PC-3 (cell line): ENCODE data around the gene THOC2. TPM values are rescaled to one million over a fixed set of nuclear protein-coding genes. Genes with fewer than 3 reads are reported as not detected.

Experiments
- ATAC-seq: fragments of 200-7000 bp; cut with Tn5 transposase; 2 replicates; pipeline ENCODE4 v1.9.1; 2020; ENCODE audit warnings: mild to moderate bottlenecking, moderate library complexity
- BruUV-seq: library from RNA; stranded (reverse); fragments of 400-500 nt; replicated peaks from 2 replicates; lab custom pipeline; 2021; lab: Mats Ljungman, UMichigan
- CTCF ChIA-PET: fragments of 300-600 bp; sonication (Branson Sonifier 250); formaldehyde crosslinking; loops from one replicate; lab custom pipeline; 2022; ENCODE audit warnings: antibody characterized with exemption; lab: Charles Lee
- POLR2A ChIA-PET: fragments of 300-600 bp; sonication (Branson Sonifier 250); formaldehyde crosslinking; loops from one replicate; lab custom pipeline; 2022; ENCODE audit warnings: antibody characterized with exemption; ENCODE audit not compliant: unreplicated experiment; lab: Charles Lee
- DNase-seq: peaks from one replicate; pipeline ENCODE4 v3.0.0-alpha.2; 2015
- H2AFZ ChIP-seq: fragments of 300-600 bp; sonication (generic); 2 replicates; pipeline ENCODE4 v1.6.0; 2016; ENCODE audit warnings: antibody characterized with exemption, low read length
- H3F3A ChIP-seq: fragments of 300-600 bp; sonication (generic); one replicate; pipeline ENCODE4 v1.6.0; 2017; ENCODE audit warnings: antibody characterized with exemption, low read length, control low read depth, mild to moderate bottlenecking; ENCODE audit not compliant: unreplicated experiment
- H3K27ac ChIP-seq: fragments of 300-600 bp; sonication (generic); 2 replicates; pipeline ENCODE4 v1.5.1; 2016; ENCODE audit warnings: mild to moderate bottlenecking, low read length
- H3K27me3 ChIP-seq: fragments of 300-600 bp; sonication (generic); 2 replicates; pipeline ENCODE4 v1.6.1; 2016; ENCODE audit warnings: low read length, mixed read lengths
- H3K36me3 ChIP-seq: fragments of 300-600 bp; sonication (generic); 2 replicates; pipeline ENCODE4 v1.6.1; 2016; ENCODE audit warnings: low read depth, mixed run types, low read length, mixed read lengths
- H3K4me1 ChIP-seq: fragments of 300-600 bp; sonication (generic); 2 replicates; pipeline ENCODE4 v1.5.1; 2016; ENCODE audit warnings: low read length; ENCODE audit not compliant: insufficient read depth
- H3K4me2 ChIP-seq: fragments of 300-600 bp; sonication (generic); 2 replicates; pipeline ENCODE4 v1.6.0; 2016; ENCODE audit warnings: low read length
- H3K4me3 ChIP-seq: fragments of 300-600 bp; sonication (generic); 2 replicates; pipeline ENCODE4 v1.5.1; 2016; ENCODE audit warnings: mild to moderate bottlenecking, low read length, mixed read lengths
- H3K79me2 ChIP-seq: fragments of 300-600 bp; sonication (generic); 2 replicates; pipeline ENCODE4 v1.6.1; 2017; ENCODE audit warnings: low read length, mixed read lengths
- H3K9ac ChIP-seq: fragments of 300-600 bp; sonication (generic); 2 replicates; pipeline ENCODE4 v1.6.0; 2016; ENCODE audit warnings: mild to moderate bottlenecking, low read length
- H3K9me2 ChIP-seq: fragments of 300-600 bp; sonication (generic); replicated peaks from 2 replicates; pipeline ENCODE4 v1.6.1; 2016; ENCODE audit warnings: mixed run types, low read length, mixed read lengths
- H3K9me3 ChIP-seq: fragments of 300-600 bp; sonication (generic); 2 replicates; pipeline ENCODE4 v1.6.1; 2016; ENCODE audit warnings: low read length, mixed read lengths
- H4K20me1 ChIP-seq: fragments of 300-600 bp; sonication (generic); 2 replicates; pipeline ENCODE4 v1.6.1; 2016; ENCODE audit warnings: low read length, mixed read lengths
- CTCF ChIP-seq: fragments of 300-600 bp; sonication (generic); conservative IDR thresholded peaks from 2 replicates; pipeline ENCODE4 v1.5.1; 2017; ENCODE audit warnings: antibody characterized with exemption, low read depth, mild to moderate bottlenecking, low read length
- EZH2 ChIP-seq: fragments of 300-600 bp; sonication (generic); IDR thresholded peaks from one replicate; pipeline ENCODE4 v1.6.1; 2017; ENCODE audit warnings: antibody characterized with exemption, mild to moderate bottlenecking, low read length; ENCODE audit not compliant: unreplicated experiment
- EZH2phosphoT487 ChIP-seq: fragments of 300-600 bp; sonication (generic); IDR thresholded peaks from 2 replicates; pipeline ENCODE4 v1.6.1; 2018; ENCODE audit warnings: mild to moderate bottlenecking, antibody characterized with exemption, low read length, borderline replicate concordance
- intact Hi-C: fragments of 100-400 bp; cut with micrococcal nuclease; formaldehyde crosslinking; loops from 2 replicates; pipeline ENCODE4 v1.9.0; 2023
- total RNA-seq: library from RNA; depleted of rRNA; stranded (reverse); fragments of >200 nt; gene quantifications from 2 replicates; pipeline ENCODE4 v1.2.3, GENCODE V29; 2014

Gene THOC2
- total RNA-seq, 1 experiment from 2014 or later = 69.1 TPM

DNA sequence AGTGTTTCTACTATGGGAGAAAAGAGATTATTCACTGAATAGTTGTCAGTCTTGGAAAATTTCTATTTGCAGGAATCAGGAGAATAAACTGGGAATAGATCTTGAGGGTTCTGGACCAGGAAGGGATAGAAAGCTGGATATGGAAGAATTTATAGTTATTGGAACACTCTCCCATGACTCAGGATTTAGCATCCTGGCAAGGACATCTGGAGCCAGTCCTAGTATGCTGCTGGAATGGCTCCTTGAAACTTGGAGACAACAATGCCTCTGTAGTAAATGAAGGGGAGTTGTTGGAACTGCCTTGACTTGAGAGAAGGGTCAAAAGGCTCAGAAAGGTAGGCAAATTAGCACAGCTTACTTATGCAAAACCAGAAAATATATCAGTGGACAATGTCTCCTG is 23.5 kb upstream of the THOC2 start:
- H3K4me3 ChIP-seq = no peak overlapping the region
- DNase-seq (peak; percentile 4), ATAC-seq (peak; percentile 71)
- no peaks in the 10 kb centered on the region for H3K79me2 ChIP-seq
- H4K20me1 ChIP-seq = no peaks in the 10 kb centered on the region
- no peak overlapping the region for H2AFZ ChIP-seq
- H3K4me2 ChIP-seq = no peak overlapping the region
- no TSS peak for BruUV-seq
- no peak overlapping the region for H3K9ac ChIP-seq
- intact Hi-C loops = no loop called here
- no peaks in the 10 kb centered on the region for H3K27me3 ChIP-seq
- TF ChIP-seq CTCF (no peak), EZH2 (no peak), EZH2phosphoT487 (no peak)
- ChIA-PET POLR2A (no interaction called here), CTCF (no interaction called here)
- H3K27ac ChIP-seq = no peak overlapping the region
- H3K4me1 ChIP-seq = no peaks in the 10 kb centered on the region
- H3F3A ChIP-seq = no peaks in the 10 kb centered on the region
- H3K9me3 ChIP-seq = no peaks in the 10 kb centered on the region
- H3K36me3 ChIP-seq = no peaks in the 10 kb centered on the region
- no peaks in the 10 kb centered on the region for H3K9me2 ChIP-seq

- Histone ChIP-seq H3K4me3 (no peak overlapping the region), H3K27ac (no peak overlapping the region), H3K27me3 (no peaks in the 10 kb centered on the region), H3K9me2 (no peaks in the 10 kb centered on the region), H4K20me1 (no peaks in the 10 kb centered on the region), H3K9ac (no peak overlapping the region), H3F3A (no peaks in the 10 kb centered on the region), H3K4me1 (no peaks in the 10 kb centered on the region), H3K36me3 (no peaks in the 10 kb centered on the region), H3K79me2 (no peaks in the 10 kb centered on the region), H2AFZ (no peak overlapping the region), H3K9me3 (no peaks in the 10 kb centered on the region), H3K4me2 (no peak overlapping the region)
- ChIA-PET CTCF (interaction anchor here (0.6 kb wide), 1 partner anchor 353 kb away, joined by 3 read pairs; no protein-coding TSS in a partner anchor), POLR2A (no interaction called here)
- no TSS peak for BruUV-seq
- no peak for ATAC-seq
- DNase-seq = no peak
- TF ChIP-seq CTCF (no peak), EZH2 (no peak), EZH2phosphoT487 (no peak)
- intact Hi-C loops = no loop called here
These were observed 22.3 kb upstream of the THOC2 start for GRCh38 chrX:123755107-123755506.

DNA sequence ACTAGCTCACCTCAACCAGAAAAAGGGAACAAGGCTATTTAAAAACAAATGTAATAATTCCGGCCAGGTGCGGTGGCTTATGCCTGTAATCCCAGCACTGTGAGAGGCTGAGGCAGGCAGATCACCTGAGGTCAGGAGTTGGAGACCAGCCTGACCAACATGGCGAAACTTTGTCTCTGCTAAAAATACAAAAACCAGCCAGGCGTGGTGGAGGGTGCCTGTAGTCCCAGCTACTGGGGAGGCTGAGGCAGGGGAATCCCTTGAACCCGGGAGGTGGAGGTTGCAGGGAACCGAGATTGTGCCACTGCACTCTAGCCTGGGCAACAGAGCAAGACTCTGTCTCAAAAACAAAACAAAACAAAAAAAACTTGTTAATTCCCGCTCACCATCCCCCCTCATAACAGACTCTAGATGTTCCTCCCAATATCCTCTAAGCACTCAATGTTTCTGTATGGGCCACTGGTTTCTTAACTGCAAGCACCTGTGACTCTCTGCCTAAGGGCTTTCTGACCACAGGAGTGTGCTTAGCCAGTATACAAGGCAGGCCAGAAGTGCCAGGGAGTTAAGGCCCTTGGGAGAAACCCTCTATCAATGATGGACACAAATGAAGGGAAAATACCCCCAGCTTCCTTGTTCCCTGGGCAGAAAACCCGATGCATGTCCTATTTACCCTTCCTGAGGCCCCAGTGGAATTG is 21.0 kb upstream of the THOC2 start:
- ATAC-seq (no peak), DNase-seq (no peak)
- H3K27ac ChIP-seq = no peak overlapping the region
- no peaks in the 10 kb centered on the region for H3K9me3 ChIP-seq
- no TSS peak for BruUV-seq
- H3K36me3 ChIP-seq = no peaks in the 10 kb centered on the region
- H3K4me1 ChIP-seq = no peaks in the 10 kb centered on the region
- H3K79me2 ChIP-seq = no peaks in the 10 kb centered on the region
- intact Hi-C loops = no loop called here
- H3K9me2 ChIP-seq = no peaks in the 10 kb centered on the region
- H3F3A ChIP-seq = no peaks in the 10 kb centered on the region
- TF ChIP-seq CTCF (no peak), EZH2phosphoT487 (no peak), EZH2 (no peak)
- no peak overlapping the region for H3K9ac ChIP-seq
- H2AFZ ChIP-seq = no peak overlapping the region
- no peak overlapping the region for H3K4me3 ChIP-seq
- no peaks in the 10 kb centered on the region for H4K20me1 ChIP-seq
- CTCF ChIA-PET = no interaction called here
- POLR2A ChIA-PET = no interaction called here
- no peaks in the 10 kb centered on the region for H3K27me3 ChIP-seq
- no peak overlapping the region for H3K4me2 ChIP-seq
